ENCODE data around the gene ADH7. TPM values are rescaled to one million over a fixed set of nuclear protein-coding genes. Genes with fewer than 3 reads are reported as not detected.
"Not testable (repeated sequence)": the region's sequence is repeated elsewhere in the genome, so short reads cannot be mapped to it uniquely, and the experiment has no call there.

ADH7 gene
- total and polyA plus RNA-seq, 5 experiments from 2014 or later: not detected

DNA sequence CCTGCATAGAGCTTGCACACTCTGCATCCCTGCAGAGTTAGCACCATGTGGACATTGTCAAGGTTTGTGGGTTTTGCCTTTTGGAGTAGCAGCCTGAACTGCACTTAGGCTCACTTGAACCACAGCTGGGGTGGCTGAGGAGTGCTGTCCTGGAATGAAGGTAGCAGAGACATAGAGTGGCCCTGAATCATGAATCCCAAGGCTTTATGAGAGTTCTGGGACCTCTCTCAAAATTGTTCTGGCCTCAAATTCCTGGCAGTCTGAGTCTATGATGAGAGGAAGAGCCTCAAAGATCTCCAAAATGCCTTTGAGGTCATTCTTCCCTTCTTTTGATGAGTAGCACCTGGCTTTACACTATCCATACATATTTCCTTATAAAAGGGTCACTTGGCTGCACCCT is 45.5 kb downstream of the ADH7 start:
- no peak for DNase-seq
- POLR2A ChIA-PET: no interaction called here
- H3K27me3 Mint-ChIP-seq: peaks cover 0 to 9% (median 6%) of the 10 kb centered on the region in 5 donors
- no peaks in the 10 kb centered on the region for H3K4me1 Mint-ChIP-seq
- H3K36me3 Mint-ChIP-seq: peaks cover 0 to 5% (median 2%) of the 10 kb centered on the region in 3 donors
- peaks cover 0 to 5% (median 0%) of the 10 kb centered on the region in 9 donors for H3K9me3 Mint-ChIP-seq
- no peak overlapping the region for H3K4me3 Mint-ChIP-seq
- ATAC-seq: no peak
- no peak overlapping the region for H3K27ac Mint-ChIP-seq

DNA sequence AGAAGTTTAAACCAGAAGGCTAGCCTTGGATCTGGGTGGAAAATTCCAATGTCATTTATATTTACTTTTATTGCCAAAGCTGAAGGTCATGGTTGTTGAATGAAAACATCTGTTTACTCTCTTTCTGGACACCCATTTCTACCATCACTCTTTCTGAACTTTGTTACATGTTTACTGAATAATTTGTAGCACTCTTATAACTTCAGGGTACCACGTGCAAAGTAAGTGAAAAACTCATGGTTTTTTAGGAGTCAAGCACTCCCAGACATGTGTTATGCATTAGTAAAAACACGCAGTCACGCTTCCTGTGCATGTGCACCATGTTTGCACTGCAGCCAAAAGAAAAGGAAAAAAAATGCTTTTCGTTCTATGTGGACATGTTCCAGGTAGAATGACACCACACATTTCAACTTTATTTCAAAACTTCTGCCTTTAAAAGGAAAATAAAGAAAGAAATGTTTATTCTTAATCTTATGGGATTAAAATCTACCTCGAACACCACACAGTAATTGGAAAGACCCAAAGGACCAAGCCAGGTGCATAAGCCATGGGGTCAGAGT is 51.2 kb downstream of the ADH7 start:
- H3K27me3 Mint-ChIP-seq: peaks cover 1 to 14% (median 9%) of the 10 kb centered on the region in 5 donors
- no peaks in the 10 kb centered on the region for H3K4me1 Mint-ChIP-seq
- peaks cover 0 to 2% (median 0%) of the 10 kb centered on the region in 9 donors for H3K9me3 Mint-ChIP-seq
- no peak overlapping the region for H3K4me3 Mint-ChIP-seq
- H3K27ac Mint-ChIP-seq: no peak overlapping the region
- POLR2A ChIA-PET: no interaction called here
- H3K36me3 Mint-ChIP-seq: no peaks in the 10 kb centered on the region
- ATAC-seq (no peak), DNase-seq (no peak)

DNA sequence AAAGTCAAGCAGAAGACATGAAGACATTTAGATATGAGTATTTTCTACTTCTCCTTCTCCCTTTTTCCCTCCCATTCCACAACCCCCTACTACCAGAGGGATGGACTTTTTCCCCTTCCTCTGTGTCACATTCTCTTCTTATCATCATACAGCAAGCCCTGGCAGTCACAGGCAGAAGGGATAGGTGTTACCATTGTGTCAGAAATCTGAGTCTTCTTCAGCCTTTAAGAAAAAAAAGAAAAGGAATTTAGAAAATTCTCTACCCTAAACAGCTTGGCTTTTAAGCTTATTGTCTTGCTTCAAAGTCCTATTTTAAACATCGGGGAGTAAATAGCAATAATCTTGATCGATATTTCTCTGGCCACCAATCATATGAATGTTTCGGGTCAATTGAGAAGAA is 51.7 kb downstream of the ADH7 start:
- DNase-seq: no peak
- no peak for ATAC-seq
- POLR2A ChIA-PET: no interaction called here
- Mint-ChIP-seq H3K36me3 (peaks cover 0 to 4% (median 0%) of the 10 kb centered on the region in 3 donors), H3K4me1 (no peaks in the 10 kb centered on the region), H3K4me3 (no peak overlapping the region), H3K27me3 (peaks cover 1 to 14% (median 8%) of the 10 kb centered on the region in 5 donors), H3K27ac (no peak overlapping the region), H3K9me3 (peaks cover 0 to 5% (median 0%) of the 10 kb centered on the region in 9 donors)

DNA sequence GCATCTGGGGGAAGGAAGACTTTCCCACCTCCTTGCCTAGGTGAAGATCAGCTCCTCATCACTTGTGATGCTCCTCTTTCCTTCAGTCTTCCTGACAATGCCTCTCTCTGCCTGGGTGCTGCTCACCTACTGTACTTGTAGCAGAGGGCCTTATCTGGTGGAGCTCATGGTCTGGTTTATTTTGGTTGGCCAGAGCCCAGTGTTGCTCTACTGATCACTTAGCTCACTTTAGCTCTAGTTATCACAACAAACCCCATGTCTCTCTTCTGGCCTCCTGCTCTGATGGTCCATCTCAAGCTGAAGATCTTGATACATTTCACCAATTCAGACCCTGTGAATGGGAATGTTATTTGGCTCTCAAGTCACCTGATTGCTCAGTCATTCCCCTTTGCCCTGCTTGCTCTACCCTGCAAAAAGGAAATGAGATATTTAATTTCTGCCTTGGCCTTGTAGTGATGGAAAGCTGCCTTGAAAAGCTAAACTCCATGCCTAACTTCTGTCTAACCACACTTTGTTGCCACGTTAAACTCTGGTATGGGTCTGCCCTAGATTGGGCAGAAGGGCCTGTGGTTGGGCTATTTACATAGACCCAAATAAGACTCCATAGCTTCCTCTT is 52.3 kb downstream of the ADH7 start:
- H3K4me1 Mint-ChIP-seq: no peaks in the 10 kb centered on the region
- ATAC-seq: no peak
- peaks cover 1 to 14% (median 8%) of the 10 kb centered on the region in 5 donors for H3K27me3 Mint-ChIP-seq
- no peak for DNase-seq
- peaks cover 0 to 4% (median 0%) of the 10 kb centered on the region in 3 donors for H3K36me3 Mint-ChIP-seq
- peaks cover 0 to 5% (median 0%) of the 10 kb centered on the region in 9 donors for H3K9me3 Mint-ChIP-seq
- POLR2A ChIA-PET: no interaction called here
- H3K27ac Mint-ChIP-seq: no peak overlapping the region
- H3K4me3 Mint-ChIP-seq: no peak overlapping the region

DNA sequence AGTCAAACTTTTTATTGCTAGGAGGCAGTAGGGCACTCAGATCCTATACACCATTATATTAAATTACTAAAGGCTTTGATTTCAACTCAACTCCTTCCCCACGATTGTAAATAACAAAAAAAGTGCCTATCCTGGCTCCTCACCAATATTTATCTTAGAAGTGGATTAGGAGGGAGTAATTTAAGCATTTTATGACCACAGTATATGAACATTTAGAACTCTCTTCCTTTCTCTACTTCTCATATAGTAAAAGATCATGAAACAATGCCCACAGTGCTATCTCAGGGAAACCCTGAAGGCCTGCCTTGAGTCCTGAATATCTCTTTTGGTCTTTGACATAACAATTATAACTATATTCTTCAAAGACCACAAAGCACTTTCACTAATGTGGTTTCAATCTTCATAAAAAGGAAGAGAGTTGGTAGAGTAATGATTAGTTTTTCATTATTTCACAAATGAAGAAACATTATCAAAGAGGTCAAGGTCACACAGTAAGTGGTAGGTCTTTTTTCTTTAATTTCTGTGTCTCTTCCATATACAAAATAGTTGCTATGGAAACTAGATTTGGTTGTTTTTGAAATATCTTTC is 53.5 kb downstream of the ADH7 start:
- peaks cover 0 to 6% (median 2%) of the 10 kb centered on the region in 9 donors for H3K9me3 Mint-ChIP-seq
- peaks cover 0 to 4% (median 0%) of the 10 kb centered on the region in 3 donors for H3K36me3 Mint-ChIP-seq
- H3K27me3 Mint-ChIP-seq: peaks cover 6 to 18% (median 10%) of the 10 kb centered on the region in 5 donors
- H3K27ac Mint-ChIP-seq: no peak overlapping the region
- POLR2A ChIA-PET: no interaction called here
- no peak overlapping the region for H3K4me3 Mint-ChIP-seq
- ATAC-seq (no peak), DNase-seq (no peak)
- H3K4me1 Mint-ChIP-seq: no peaks in the 10 kb centered on the region

DNA sequence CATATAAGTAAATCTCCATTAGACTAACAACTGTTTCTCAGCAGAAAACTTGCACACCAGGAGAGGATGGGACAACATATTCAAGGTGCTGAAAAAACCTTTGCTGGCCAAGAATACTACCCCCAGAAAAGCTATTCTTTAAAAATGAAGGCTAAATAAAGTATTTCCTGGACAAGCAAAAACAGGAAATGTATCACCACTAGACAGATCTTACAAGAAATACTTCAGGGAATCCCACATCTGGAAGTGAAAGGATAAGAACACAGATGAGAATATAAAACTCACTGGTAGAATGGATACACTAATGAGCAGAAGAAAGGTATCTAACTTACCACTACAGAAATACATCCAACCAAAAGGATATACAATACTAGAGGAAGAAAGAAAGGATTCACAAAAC is 55.6 kb downstream of the ADH7 start:
- no peak overlapping the region for H3K4me3 Mint-ChIP-seq
- H3K9me3 Mint-ChIP-seq: peaks cover 7 to 23% (median 12%) of the 10 kb centered on the region in 9 donors
- POLR2A ChIA-PET: no interaction called here
- peaks cover 2 to 20% (median 7%) of the 10 kb centered on the region in 3 donors for H3K36me3 Mint-ChIP-seq
- H3K27me3 Mint-ChIP-seq: peaks cover 9 to 19% (median 11%) of the 10 kb centered on the region in 5 donors
- no peaks in the 10 kb centered on the region for H3K4me1 Mint-ChIP-seq
- DNase-seq (no peak), ATAC-seq (no peak)
- H3K27ac Mint-ChIP-seq: peak overlapping the region in 1 of 10 donors; percentile 9

DNA sequence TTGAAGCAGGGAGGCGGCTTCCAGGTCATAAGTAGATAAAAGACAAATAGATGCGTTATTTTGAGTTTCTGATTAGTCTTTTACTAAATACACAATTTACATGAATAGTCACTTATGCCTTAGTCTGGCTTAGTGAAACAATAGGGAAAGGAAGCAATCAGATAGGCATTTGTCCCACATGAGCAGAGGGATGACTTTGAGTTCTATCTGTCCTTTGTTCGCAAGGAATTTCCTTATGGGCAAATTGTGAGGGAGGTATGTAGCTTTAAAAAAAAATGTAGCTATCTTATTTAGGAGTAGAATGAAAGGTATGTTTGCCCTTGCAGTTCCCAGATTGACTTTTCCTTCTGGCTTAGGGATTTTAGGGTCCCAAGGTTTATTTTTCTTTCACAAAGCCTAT is 56.3 kb downstream of the ADH7 start:
- H3K4me3 Mint-ChIP-seq: no peak overlapping the region
- ATAC-seq (no peak), DNase-seq (no peak)
- POLR2A ChIA-PET: no interaction called here
- no peaks in the 10 kb centered on the region for H3K4me1 Mint-ChIP-seq
- peaks cover 9 to 19% (median 11%) of the 10 kb centered on the region in 5 donors for H3K27me3 Mint-ChIP-seq
- peaks cover 7 to 28% (median 16%) of the 10 kb centered on the region in 9 donors for H3K9me3 Mint-ChIP-seq
- no peak overlapping the region for H3K27ac Mint-ChIP-seq
- peaks cover 2 to 20% (median 7%) of the 10 kb centered on the region in 3 donors for H3K36me3 Mint-ChIP-seq

DNA sequence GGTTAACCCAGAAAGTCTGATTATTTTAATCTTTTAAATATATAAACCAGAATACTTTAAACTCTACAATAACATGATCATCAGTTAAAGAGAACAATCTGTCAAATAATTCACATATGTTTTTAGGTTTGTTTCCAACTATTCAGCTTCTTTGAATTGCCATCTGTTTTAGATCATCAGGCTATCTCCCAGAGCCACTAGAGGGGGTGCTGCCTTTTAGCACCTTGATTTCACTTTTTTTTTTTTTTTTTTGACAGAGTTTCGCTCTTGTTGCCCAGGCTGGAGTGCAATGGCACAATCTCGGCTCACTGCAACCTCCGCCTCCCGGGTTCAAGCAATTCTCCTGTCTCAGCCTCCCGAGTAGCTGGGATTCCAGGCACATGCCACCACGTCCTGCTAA is 57.8 kb downstream of the ADH7 start:
- DNase-seq, H3K4me3 Mint-ChIP-seq, ATAC-seq, H3K4me1 Mint-ChIP-seq, H3K27ac Mint-ChIP-seq: not testable (repeated sequence)
- peaks cover 8 to 44% (median 22%) of the 10 kb centered on the region in 9 donors for H3K9me3 Mint-ChIP-seq
- POLR2A ChIA-PET: interaction anchor here (0.7 kb wide), 1 partner anchor 288 kb away, joined by 4 read pairs; no protein-coding TSS in a partner anchor
- peaks cover 2 to 28% (median 7%) of the 10 kb centered on the region in 3 donors for H3K36me3 Mint-ChIP-seq
- peaks cover 7 to 15% (median 8%) of the 10 kb centered on the region in 5 donors for H3K27me3 Mint-ChIP-seq

DNA sequence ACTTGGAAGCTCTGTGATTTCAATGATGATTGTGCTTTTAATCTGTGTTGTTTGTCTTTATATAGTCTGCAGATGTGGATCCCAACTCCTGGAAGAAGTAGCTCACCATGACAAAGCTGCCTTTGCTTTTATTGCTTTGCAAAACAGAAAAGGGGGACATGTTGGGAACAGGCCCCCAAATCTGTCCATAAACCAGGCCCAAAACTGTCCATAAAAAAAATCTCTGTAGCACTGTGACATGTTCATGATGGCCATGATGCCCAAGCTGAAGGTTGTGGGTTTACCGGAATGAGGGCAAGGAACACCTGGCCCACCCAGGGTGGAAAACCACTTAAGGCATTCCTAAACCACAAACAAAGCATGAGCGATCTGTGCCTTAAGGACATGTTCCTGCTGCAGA is 62.7 kb downstream of the ADH7 start:
- ATAC-seq, POLR2A ChIA-PET, H3K4me1 Mint-ChIP-seq, H3K4me3 Mint-ChIP-seq, DNase-seq, H3K27ac Mint-ChIP-seq: not testable (repeated sequence)
- peaks cover 2 to 29% (median 7%) of the 10 kb centered on the region in 3 donors for H3K36me3 Mint-ChIP-seq
- peaks cover 6 to 52% (median 24%) of the 10 kb centered on the region in 9 donors for H3K9me3 Mint-ChIP-seq
- peaks cover 12 to 27% (median 17%) of the 10 kb centered on the region in 5 donors for H3K27me3 Mint-ChIP-seq

DNA sequence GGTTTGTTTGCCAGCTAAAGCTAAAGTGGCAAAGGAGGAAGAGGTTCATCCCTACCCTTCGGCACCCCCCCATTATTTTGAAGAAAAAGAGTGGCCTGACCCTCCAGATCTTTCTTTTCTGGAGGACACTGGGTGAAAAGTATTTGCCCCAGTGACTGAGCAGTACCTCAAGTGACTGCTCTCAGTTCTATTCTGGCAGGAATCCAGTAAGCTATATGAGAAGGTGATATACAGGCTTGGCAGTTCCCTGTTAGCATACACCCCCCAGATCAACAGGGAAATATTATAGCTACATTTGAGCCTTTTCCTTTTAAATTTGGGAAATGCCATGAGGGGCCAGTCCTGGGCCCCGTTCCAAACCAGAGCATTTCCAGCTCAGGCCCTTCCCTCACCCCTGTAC is 67.3 kb downstream of the ADH7 start:
- POLR2A ChIA-PET, H3K4me1 Mint-ChIP-seq, H3K27ac Mint-ChIP-seq, ATAC-seq, H3K36me3 Mint-ChIP-seq, DNase-seq, H3K4me3 Mint-ChIP-seq: not testable (repeated sequence)
- Mint-ChIP-seq H3K27me3 (peaks cover 11 to 17% (median 15%) of the 10 kb centered on the region in 5 donors), H3K9me3 (peaks cover 0 to 17% (median 10%) of the 10 kb centered on the region in 9 donors)

DNA sequence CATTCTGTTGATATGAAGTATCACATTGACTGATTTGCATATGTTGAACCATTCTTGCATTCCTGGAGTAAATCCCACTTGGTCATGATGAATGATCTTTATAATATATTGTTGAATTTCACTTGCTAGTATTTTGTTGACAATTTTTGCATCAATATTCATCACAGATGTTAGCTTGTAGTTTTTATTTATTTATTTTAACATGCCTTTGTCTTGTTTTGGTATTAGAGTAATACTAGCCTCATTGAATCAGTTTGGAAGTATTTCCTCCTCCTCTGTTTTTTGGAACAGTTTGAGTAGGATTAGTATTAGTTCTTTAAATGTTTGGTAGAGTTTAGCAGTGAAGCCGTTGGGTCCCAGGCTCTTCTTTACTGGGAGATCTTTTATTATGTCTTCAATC is 68.7 kb downstream of the ADH7 start:
- Mint-ChIP-seq H3K27me3 (peaks cover 11 to 17% (median 15%) of the 10 kb centered on the region in 5 donors), H3K4me1 (peaks cover 0 to 6% (median 0%) of the 10 kb centered on the region in 4 donors), H3K4me3 (no peak overlapping the region), H3K36me3 (no peaks in the 10 kb centered on the region), H3K27ac (no peak overlapping the region), H3K9me3 (peaks cover 0 to 9% (median 4%) of the 10 kb centered on the region in 9 donors)
- no peak for DNase-seq
- no peak for ATAC-seq
- POLR2A ChIA-PET: no interaction called here

DNA sequence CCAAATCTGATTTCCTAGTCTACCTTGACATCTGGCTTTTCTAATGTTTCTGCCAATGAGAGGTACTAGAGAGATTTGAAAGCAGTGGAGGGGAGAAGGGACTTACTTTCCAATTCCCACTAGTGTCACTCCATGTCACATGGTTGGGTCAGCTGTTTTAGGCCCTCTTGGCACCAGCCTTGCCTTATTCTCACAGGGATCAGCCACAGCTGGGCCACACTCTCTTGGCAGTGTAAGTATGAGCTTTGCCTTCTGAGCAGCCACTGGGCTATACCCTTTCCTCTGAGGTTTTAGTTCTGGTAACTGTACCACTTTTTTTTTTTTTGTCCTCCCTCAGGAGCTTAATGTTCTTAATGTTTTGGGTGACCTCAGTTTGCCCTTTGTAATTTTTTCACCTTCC is 72.4 kb downstream of the ADH7 start:
- no peak for DNase-seq
- no peak overlapping the region for H3K4me3 Mint-ChIP-seq
- no peak overlapping the region for H3K27ac Mint-ChIP-seq
- peaks cover 0 to 6% (median 0%) of the 10 kb centered on the region in 4 donors for H3K4me1 Mint-ChIP-seq
- peaks cover 0 to 8% (median 3%) of the 10 kb centered on the region in 9 donors for H3K9me3 Mint-ChIP-seq
- H3K36me3 Mint-ChIP-seq: no peaks in the 10 kb centered on the region
- no peak for ATAC-seq
- POLR2A ChIA-PET: no interaction called here
- peaks cover 2 to 11% (median 7%) of the 10 kb centered on the region in 5 donors for H3K27me3 Mint-ChIP-seq
